ENCODE measurements around the gene NEK2. TPM values are rescaled to one million over a fixed set of nuclear protein-coding genes. Genes with fewer than 3 reads are reported as not detected.
A peak's percentile ranks its signal among the peaks of the same experiment; 100 is the strongest.

The NEK2 gene
- total and polyA plus RNA-seq, 2 of the 13 experiments (the other 11 are each of a cell fraction or from before 2014, with no cell fraction given): 10.9 to 40.8 TPM

DNA sequence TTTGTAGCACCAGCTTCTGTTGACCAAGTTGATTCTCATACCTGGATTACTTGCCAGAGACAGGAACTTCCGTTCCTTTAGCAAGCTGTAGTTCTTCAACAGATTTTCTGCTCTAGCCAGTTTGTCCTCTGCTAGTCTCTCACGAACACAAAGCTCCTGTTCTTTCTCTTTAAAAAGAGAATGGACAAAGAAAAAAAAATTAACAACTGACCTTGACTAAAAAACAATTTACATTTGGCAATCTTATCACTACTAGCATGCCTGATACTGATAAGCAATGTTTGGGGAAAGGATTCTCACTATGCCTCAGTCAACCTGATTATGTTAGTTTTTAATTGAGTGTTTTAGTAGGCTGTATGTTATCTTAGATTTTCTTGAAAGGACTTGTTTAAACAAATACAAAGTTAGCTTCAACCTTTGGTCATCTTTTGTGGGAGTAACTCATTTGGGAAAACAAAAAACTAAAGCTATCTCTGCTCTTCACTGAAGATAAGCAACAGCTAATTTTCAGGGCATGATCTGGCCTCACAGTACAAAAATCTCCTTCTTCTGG lies 8.3 kb downstream of the NEK2 start (continued):
- TF ChIP-seq, protein P1, sequence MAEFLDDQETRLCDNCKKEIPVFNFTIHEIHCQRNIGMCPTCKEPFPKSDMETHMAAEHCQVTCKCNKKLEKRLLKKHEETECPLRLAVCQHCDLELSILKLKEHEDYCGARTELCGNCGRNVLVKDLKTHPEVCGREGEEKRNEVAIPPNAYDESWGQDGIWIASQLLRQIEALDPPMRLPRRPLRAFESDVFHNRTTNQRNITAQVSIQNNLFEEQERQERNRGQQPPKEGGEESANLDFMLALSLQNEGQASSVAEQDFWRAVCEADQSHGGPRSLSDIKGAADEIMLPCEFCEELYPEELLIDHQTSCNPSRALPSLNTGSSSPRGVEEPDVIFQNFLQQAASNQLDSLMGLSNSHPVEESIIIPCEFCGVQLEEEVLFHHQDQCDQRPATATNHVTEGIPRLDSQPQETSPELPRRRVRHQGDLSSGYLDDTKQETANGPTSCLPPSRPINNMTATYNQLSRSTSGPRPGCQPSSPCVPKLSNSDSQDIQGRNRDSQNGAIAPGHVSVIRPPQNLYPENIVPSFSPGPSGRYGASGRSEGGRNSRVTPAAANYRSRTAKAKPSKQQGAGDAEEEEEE (CRISPR knock-in tag; IDR thresholded peaks at IDR 0.05; ENCODE audit: borderline replicate concordance): no peak
- TF ChIP-seq, protein P2, sequence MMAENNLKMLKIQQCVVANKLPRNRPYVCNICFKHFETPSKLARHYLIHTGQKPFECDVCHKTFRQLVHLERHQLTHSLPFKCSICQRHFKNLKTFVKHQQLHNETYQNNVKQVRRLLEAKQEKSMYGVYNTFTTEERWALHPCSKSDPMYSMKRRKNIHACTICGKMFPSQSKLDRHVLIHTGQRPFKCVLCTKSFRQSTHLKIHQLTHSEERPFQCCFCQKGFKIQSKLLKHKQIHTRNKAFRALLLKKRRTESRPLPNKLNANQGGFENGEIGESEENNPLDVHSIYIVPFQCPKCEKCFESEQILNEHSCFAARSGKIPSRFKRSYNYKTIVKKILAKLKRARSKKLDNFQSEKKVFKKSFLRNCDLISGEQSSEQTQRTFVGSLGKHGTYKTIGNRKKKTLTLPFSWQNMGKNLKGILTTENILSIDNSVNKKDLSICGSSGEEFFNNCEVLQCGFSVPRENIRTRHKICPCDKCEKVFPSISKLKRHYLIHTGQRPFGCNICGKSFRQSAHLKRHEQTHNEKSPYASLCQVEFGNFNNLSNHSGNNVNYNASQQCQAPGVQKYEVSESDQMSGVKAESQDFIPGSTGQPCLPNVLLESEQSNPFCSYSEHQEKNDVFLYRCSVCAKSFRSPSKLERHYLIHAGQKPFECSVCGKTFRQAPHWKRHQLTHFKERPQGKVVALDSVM (CRISPR knock-in tag; IDR thresholded peaks at IDR 0.05): 0 out of 2 replicates have a peak, but pooled peaks have one; percentile 25
- TF ChIP-seq ATM (IDR thresholded peaks at IDR 0.05; ENCODE audit: borderline replicate concordance): no peak
- TF ChIP-seq CBFB (CRISPR knock-in tag; IDR thresholded peaks at IDR 0.05): peak; percentile 52
- TF ChIP-seq TRIM24 (CRISPR knock-in tag; IDR thresholded peaks at IDR 0.05): no peak
- no peak for TF ChIP-seq TP53 (CRISPR knock-in tag; conservative IDR thresholded peaks at IDR 0.05)
- TF ChIP-seq MEF2D (CRISPR knock-in tag; IDR thresholded peaks at IDR 0.05): peak; percentile 82
- TF ChIP-seq, protein P3, sequence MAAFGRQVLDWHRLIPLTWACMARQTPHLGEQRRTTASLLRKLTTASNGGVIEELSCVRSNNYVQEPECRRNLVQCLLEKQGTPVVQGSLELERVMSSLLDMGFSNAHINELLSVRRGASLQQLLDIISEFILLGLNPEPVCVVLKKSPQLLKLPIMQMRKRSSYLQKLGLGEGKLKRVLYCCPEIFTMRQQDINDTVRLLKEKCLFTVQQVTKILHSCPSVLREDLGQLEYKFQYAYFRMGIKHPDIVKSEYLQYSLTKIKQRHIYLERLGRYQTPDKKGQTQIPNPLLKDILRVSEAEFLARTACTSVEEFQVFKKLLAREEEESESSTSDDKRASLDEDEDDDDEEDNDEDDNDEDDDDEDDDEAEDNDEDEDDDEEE (CRISPR knock-in tag; IDR thresholded peaks at IDR 0.05): no peak
- no peak for TF ChIP-seq ARID2 (CRISPR knock-in tag; IDR thresholded peaks at IDR 0.05; ENCODE audit: borderline replicate concordance)
- no peak for TF ChIP-seq NFKB2 (CRISPR knock-in tag; IDR thresholded peaks at IDR 0.05; ENCODE audit: borderline replicate concordance)
- 0 out of 2 replicates have a peak, but pooled peaks have one; percentile 38 for TF ChIP-seq ZNF878 (CRISPR knock-in tag; IDR thresholded peaks at IDR 0.05)
- TF ChIP-seq SMARCE1 (IDR thresholded peaks at IDR 0.05; ENCODE audit: borderline replicate concordance): no peak
- TF ChIP-seq PAX8 (CRISPR knock-in tag; IDR thresholded peaks at IDR 0.05; ENCODE audit: borderline replicate concordance): no peak
- no peak for TF ChIP-seq ZNF350 (CRISPR knock-in tag; IDR thresholded peaks at IDR 0.05; ENCODE audit: borderline replicate concordance, low read depth)
- no peak for TF ChIP-seq ZNF207 (IDR thresholded peaks at IDR 0.05; ENCODE audit: borderline replicate concordance)
- TF ChIP-seq KAT2B (IDR thresholded peaks at IDR 0.05; ENCODE audit: borderline replicate concordance, low read depth, low read length): no peak
- TF ChIP-seq, protein P4, sequence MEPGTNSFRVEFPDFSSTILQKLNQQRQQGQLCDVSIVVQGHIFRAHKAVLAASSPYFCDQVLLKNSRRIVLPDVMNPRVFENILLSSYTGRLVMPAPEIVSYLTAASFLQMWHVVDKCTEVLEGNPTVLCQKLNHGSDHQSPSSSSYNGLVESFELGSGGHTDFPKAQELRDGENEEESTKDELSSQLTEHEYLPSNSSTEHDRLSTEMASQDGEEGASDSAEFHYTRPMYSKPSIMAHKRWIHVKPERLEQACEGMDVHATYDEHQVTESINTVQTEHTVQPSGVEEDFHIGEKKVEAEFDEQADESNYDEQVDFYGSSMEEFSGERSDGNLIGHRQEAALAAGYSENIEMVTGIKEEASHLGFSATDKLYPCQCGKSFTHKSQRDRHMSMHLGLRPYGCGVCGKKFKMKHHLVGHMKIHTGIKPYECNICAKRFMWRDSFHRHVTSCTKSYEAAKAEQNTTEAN (CRISPR knock-in tag; conservative IDR thresholded peaks at IDR 0.05): peak; percentile 41; the same call in 1 of the 2 replicates
- TF ChIP-seq, protein P5, sequence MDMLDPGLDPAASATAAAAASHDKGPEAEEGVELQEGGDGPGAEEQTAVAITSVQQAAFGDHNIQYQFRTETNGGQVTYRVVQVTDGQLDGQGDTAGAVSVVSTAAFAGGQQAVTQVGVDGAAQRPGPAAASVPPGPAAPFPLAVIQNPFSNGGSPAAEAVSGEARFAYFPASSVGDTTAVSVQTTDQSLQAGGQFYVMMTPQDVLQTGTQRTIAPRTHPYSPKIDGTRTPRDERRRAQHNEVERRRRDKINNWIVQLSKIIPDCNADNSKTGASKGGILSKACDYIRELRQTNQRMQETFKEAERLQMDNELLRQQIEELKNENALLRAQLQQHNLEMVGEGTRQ (IDR thresholded peaks at IDR 0.05; ENCODE audit: low read depth, low read length): no peak
- TF ChIP-seq, protein P5 (CRISPR knock-in tag; IDR thresholded peaks at IDR 0.05; ENCODE audit: borderline replicate concordance): no peak

Data from HepG2 (cell line).